Thyroid gland (tissue), 4 donors: ENCODE measurements around the gene DCAF7. TPM values are rescaled to one million over a fixed set of nuclear protein-coding genes. Genes with fewer than 3 reads are reported as not detected.

ENCODE experiments used
- DNase-seq, 2 donors: peaks; one replicate each; pipeline ENCODE4 v3.0.0-alpha.2; 2019
- H3K27ac ChIP-seq, 3 donors: fragments of 200-600 bp; sonication (generic); 1 replicate in 2 of 3; 2 replicates in 1 of 3; pipeline ENCODE4 v1.5.1; 2016 to 2019; ENCODE audit warnings: mild to moderate bottlenecking in 1 of 3, moderate library complexity in 1 of 3
- H3K27me3 ChIP-seq: fragments of 200-600 bp; sonication (generic); one replicate; pipeline ENCODE4 v1.5.1; 2019
- H3K36me3 ChIP-seq, 2 donors: fragments of 200-600 bp; sonication (generic); one replicate each; pipeline ENCODE4 v1.5.1; 2016 to 2019
- H3K4me1 ChIP-seq, 2 donors: fragments of 200-600 bp; sonication (generic); one replicate each; pipeline ENCODE4 v1.5.1; 2017 to 2019
- H3K4me3 ChIP-seq, 3 donors: fragments of 200-600 bp; sonication (generic); replicated peaks in 1 of 3; 1 replicate in 2 of 3; 2 replicates in 1 of 3; pipeline ENCODE4 v1.5.1; 2016; ENCODE audit warnings: mild to moderate bottlenecking in 1 of 3
- H3K9me3 ChIP-seq: fragments of 200-600 bp; sonication (generic); one replicate; pipeline ENCODE4 v1.5.1; 2017
- CTCF ChIP-seq, 6 experiments: fragments of 200-600 bp in 3 of 6; fragments of 450-650 bp in 3 of 6; sonication (generic) in 3 of 6; IDR thresholded peaks; one replicate each; pipeline ENCODE4 v1.5.1; 2016 to 2019; ENCODE audit warnings: antibody characterized with exemption in 6 of 6, mild to moderate bottlenecking in 2 of 6, inconsistent platforms in 1 of 6, moderate library complexity in 1 of 6
- POLR2A ChIP-seq, 2 donors: fragments of 450-650 bp; IDR thresholded peaks; one replicate each; pipeline ENCODE4 v1.6.1; 2017; ENCODE audit warnings: antibody characterized with exemption in 2 of 2, mild to moderate bottlenecking in 2 of 2, moderate library complexity in 1 of 2
- WGBS, 2 donors: methylation state at CpG; one replicate each; pipeline ENCODE4 v1.1.5; 2017; 5-methylcytosine and 5-hydroxymethylcytosine counted together
- intact Hi-C: fragments of 100-400 bp; cut with DNase I; formaldehyde crosslinking; loops from one replicate; pipeline ENCODE4 v1.15.1; 2023
- total RNA-seq, 4 donors: library from RNA; depleted of rRNA; stranded (reverse); fragments of >200 nt; gene quantifications; one replicate each; pipeline ENCODE4 v1.2.3, GENCODE V29; 2016

DCAF7 gene
- total RNA-seq, 4 donors from 2014 or later, result 35.1 to 44.8 (median 40.5) TPM

GRCh38 chr17:63534816-63535455, 15.3 kb upstream of the DCAF7 start:
- Histone ChIP-seq H3K36me3 (no peaks in the 10 kb centered on the region), H3K27ac (no peak overlapping the region), H3K4me3 (no peak overlapping the region), H3K4me1 (peaks cover 0 to 5% of the 10 kb centered on the region in 2 donors), H3K27me3 (no peaks in the 10 kb centered on the region), H3K9me3 (no peaks in the 10 kb centered on the region)
- DNase-seq, result no peak
- WGBS, 2 donors, result 68 to 80% methylated on average over 13 of the region's 13 CpGs
- intact Hi-C loops, result no loop called here
- TF ChIP-seq POLR2A (IDR thresholded peaks at IDR 0.05) (no peak), CTCF (IDR thresholded peaks at IDR 0.05) (no peak)

- Histone ChIP-seq H3K36me3 (no peaks in the 10 kb centered on the region), H3K27ac (no peak overlapping the region), H3K9me3 (no peaks in the 10 kb centered on the region), H3K4me3 (no peak overlapping the region), H3K4me1 (peaks cover 0 to 5% of the 10 kb centered on the region in 2 donors), H3K27me3 (no peaks in the 10 kb centered on the region)
- no peak for DNase-seq
- TF ChIP-seq CTCF (IDR thresholded peaks at IDR 0.05), result no peak
- no peak for TF ChIP-seq POLR2A (IDR thresholded peaks at IDR 0.05)
- intact Hi-C loops, result no loop called here
- WGBS, 2 donors, result 95 to 96% methylated on average over 19 to 24 of the region's 24 CpGs
Observed at GRCh38 chr17:63535640-63536039, 14.6 kb upstream of the DCAF7 start.

- 90 to 94% methylated on average over 4 of the region's 4 CpGs for WGBS, 2 donors
- intact Hi-C loops, result no loop called here
- H3K27ac ChIP-seq, result no peak overlapping the region
- H3K9me3 ChIP-seq, result no peaks in the 10 kb centered on the region
- H3K36me3 ChIP-seq, result no peaks in the 10 kb centered on the region
- no peak for TF ChIP-seq CTCF (IDR thresholded peaks at IDR 0.05)
- no peak for TF ChIP-seq POLR2A (IDR thresholded peaks at IDR 0.05)
- no peak for DNase-seq
- H3K4me3 ChIP-seq, result no peak overlapping the region
- H3K27me3 ChIP-seq, result no peaks in the 10 kb centered on the region
- H3K4me1 ChIP-seq, result peaks cover 0 to 5% of the 10 kb centered on the region in 2 donors
Observed at GRCh38 chr17:63537001-63537400, 13.3 kb upstream of the DCAF7 start.

- peak; percentile 11 to 16 for DNase-seq
- intact Hi-C loops, result no loop called here
- WGBS, 2 donors, result 8 to 10% methylated on average over 2 to 28 of the region's 62 CpGs
- TF ChIP-seq POLR2A (IDR thresholded peaks at IDR 0.05) (no peak), CTCF (IDR thresholded peaks at IDR 0.05) (no peak)
- Histone ChIP-seq H3K4me1 (peaks cover 0 to 5% of the 10 kb centered on the region in 2 donors), H3K4me3 (no peak overlapping the region), H3K27ac (no peak overlapping the region), H3K9me3 (no peaks in the 10 kb centered on the region), H3K36me3 (no peaks in the 10 kb centered on the region), H3K27me3 (no peaks in the 10 kb centered on the region)
Observed at GRCh38 chr17:63537991-63538692, 12.1 kb upstream of the DCAF7 start.
